ENCODE measurements around the gene BDH2. TPM values are rescaled to one million over a fixed set of nuclear protein-coding genes. Genes with fewer than 3 reads are reported as not detected.

Gene BDH2
- total and polyA plus RNA-seq, 5 donors from 2014 or later: 14.7 to 44.6 (median 35.3) TPM

DNA sequence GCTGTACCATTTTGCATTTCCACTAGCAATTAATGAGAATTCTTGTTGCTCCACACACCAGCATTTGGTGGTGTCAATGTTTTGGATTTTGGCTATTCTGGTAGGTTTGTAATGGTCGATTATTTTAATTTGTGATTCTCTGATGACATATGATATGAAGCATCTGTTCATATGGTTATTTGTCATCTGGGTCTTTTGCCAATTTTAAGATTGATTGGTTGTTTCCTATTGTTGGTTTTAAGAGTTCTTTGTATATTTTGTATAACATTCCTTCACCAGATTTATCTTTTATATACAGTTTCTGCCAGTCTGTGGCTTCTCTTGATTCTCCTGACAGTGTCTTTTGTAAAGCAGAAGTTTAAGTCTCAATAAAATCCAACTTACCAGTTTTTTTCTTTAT is 18.5 kb upstream of the BDH2 start:
- H3K27ac Mint-ChIP-seq: no peak overlapping the region
- ATAC-seq (ENCODE audit: low read depth in 2 of 2) (no peak), DNase-seq (no peak)
- Histone ChIP-seq H3K27ac (ENCODE audit: insufficient read depth, low read length, poor library complexity, severe bottlenecking) (no peak overlapping the region), H3K27me3 (ENCODE audit: control insufficient read depth, insufficient read depth, low read length) (no peaks in the 10 kb centered on the region), H3K4me3 (ENCODE audit: low read depth, low read length) (no peak overlapping the region), H3K36me3 (ENCODE audit: control insufficient read depth, insufficient read depth, low read length) (no peaks in the 10 kb centered on the region), H3K9me3 (ENCODE audit: control insufficient read depth in 2 of 2, low read length in 2 of 2) (no peaks in the 10 kb centered on the region), H3K4me1 (ENCODE audit: control insufficient read depth, insufficient read depth, low read length, poor library complexity, severe bottlenecking) (no peaks in the 10 kb centered on the region)
- H3K36me3 Mint-ChIP-seq: no peaks in the 10 kb centered on the region
- H3K27me3 Mint-ChIP-seq: no peaks in the 10 kb centered on the region
- peaks cover 0 to 5% (median 0%) of the 10 kb centered on the region in 4 donors for H3K4me1 Mint-ChIP-seq
- H3K9me3 Mint-ChIP-seq: peaks cover 0 to 1% (median 0%) of the 10 kb centered on the region in 7 donors
- H3K4me3 Mint-ChIP-seq: no peak overlapping the region

DNA sequence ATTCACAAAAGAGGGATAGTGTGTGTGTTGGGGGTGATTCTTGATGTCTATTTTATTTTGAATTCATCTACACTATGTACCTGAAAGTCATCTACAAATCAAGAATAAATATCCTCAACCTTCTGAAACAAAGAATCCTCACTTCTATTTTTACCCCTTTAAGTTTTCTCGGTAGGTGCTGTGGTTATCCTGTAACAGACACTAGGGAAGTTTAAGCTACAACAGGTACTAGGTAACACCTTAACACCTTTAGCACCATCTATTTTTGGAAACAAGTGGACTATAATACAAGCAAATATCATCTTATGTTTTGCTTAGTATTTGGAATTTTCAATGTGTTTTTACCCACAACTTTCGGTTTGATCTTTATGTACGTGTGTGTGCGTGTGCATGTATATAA is 12.0 kb upstream of the BDH2 start:
- Histone ChIP-seq H3K4me1 (ENCODE audit: control insufficient read depth, insufficient read depth, low read length, poor library complexity, severe bottlenecking) (no peaks in the 10 kb centered on the region), H3K27me3 (ENCODE audit: control insufficient read depth, insufficient read depth, low read length) (no peaks in the 10 kb centered on the region), H3K27ac (ENCODE audit: insufficient read depth, low read length, poor library complexity, severe bottlenecking) (no peak overlapping the region), H3K36me3 (ENCODE audit: control insufficient read depth, insufficient read depth, low read length) (peaks cover 1% of the 10 kb centered on the region), H3K4me3 (ENCODE audit: low read depth, low read length) (no peak overlapping the region), H3K9me3 (ENCODE audit: control insufficient read depth in 2 of 2, low read length in 2 of 2) (no peaks in the 10 kb centered on the region)
- Mint-ChIP-seq H3K4me1 (no peaks in the 10 kb centered on the region), H3K9me3 (no peaks in the 10 kb centered on the region), H3K36me3 (no peaks in the 10 kb centered on the region), H3K27me3 (no peaks in the 10 kb centered on the region), H3K4me3 (no peak overlapping the region), H3K27ac (no peak overlapping the region)
- DNase-seq: no peak
- no peak for ATAC-seq (ENCODE audit: low read depth in 2 of 2)

DNA sequence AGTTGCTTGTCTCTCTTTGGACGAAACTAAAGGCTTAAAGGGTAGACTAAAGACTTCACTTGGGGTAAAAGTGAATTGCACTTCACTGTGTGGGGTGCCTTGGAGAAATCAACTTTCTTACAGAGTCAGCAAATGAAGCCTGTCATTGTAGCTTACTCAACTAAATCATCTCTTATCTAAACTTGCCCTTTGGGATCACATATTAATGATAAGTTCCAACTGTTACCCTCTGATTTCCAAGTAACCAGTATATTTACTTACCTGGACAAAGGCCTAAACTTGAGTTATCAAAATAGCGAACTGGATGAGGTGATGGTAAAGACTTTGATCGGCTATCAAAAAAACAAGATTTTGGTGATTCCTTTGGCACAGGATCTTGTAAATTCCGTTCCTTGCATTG is 8.9 kb upstream of the BDH2 start:
- H3K9me3 ChIP-seq (ENCODE audit: control insufficient read depth in 2 of 2, low read length in 2 of 2): no peaks in the 10 kb centered on the region
- Mint-ChIP-seq H3K27me3 (no peaks in the 10 kb centered on the region), H3K4me3 (no peak overlapping the region), H3K4me1 (peaks cover 3 to 9% (median 4%) of the 10 kb centered on the region in 4 donors), H3K27ac (no peak overlapping the region), H3K9me3 (no peaks in the 10 kb centered on the region), H3K36me3 (no peaks in the 10 kb centered on the region)
- no peak overlapping the region for H3K4me3 ChIP-seq (ENCODE audit: low read depth, low read length)
- H3K36me3 ChIP-seq (ENCODE audit: control insufficient read depth, insufficient read depth, low read length): peaks cover 1% of the 10 kb centered on the region
- no peak for ATAC-seq (ENCODE audit: low read depth in 2 of 2)
- H3K27ac ChIP-seq (ENCODE audit: insufficient read depth, low read length, poor library complexity, severe bottlenecking): no peak overlapping the region
- H3K27me3 ChIP-seq (ENCODE audit: control insufficient read depth, insufficient read depth, low read length): no peaks in the 10 kb centered on the region
- no peak for DNase-seq
- H3K4me1 ChIP-seq (ENCODE audit: control insufficient read depth, insufficient read depth, low read length, poor library complexity, severe bottlenecking): no peaks in the 10 kb centered on the region

DNA sequence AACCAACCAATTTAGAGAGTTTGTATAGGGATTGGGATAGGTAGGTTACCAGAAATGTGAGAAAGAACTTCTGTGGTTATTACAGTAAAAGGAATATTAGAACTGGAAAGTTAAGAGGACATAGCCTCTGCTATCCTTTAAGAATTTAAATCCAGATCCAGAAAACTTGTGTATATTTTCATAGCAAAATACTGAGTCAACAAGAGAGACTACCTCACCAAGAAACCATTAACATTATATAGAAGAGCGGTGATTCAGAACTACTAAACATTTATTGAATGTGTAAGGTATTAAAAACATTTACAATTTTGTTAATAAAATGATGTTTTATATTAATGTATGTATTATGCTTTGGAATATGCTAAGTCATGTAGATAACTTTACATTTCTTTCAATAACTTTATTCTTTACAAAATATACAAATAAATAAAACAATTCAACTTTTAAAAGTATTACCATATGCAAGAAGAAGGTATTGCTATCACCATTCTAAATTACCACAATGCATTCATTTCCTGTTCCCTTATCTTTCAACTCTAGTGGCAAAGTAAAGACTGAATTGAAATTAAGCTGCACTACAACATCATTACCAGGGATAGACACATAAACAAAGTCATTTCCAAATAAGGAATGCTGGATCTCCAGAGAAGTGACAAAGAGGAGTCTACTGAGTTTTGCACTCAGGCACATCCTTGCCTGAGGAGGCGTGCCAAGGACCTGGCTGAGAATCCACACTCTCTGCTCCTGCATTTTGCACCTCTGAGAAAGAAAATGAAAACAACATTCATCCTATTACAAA is 6.1 kb upstream of the BDH2 start:
- ATAC-seq (ENCODE audit: low read depth in 2 of 2) (no peak), DNase-seq (no peak)
- Histone ChIP-seq H3K27ac (ENCODE audit: insufficient read depth, low read length, poor library complexity, severe bottlenecking) (no peak overlapping the region), H3K27me3 (ENCODE audit: control insufficient read depth, insufficient read depth, low read length) (no peaks in the 10 kb centered on the region), H3K4me3 (ENCODE audit: low read depth, low read length) (no peak overlapping the region), H3K9me3 (ENCODE audit: control insufficient read depth in 2 of 2, low read length in 2 of 2) (no peaks in the 10 kb centered on the region), H3K4me1 (ENCODE audit: control insufficient read depth, insufficient read depth, low read length, poor library complexity, severe bottlenecking) (no peaks in the 10 kb centered on the region), H3K36me3 (ENCODE audit: control insufficient read depth, insufficient read depth, low read length) (peaks cover under 1% of the 10 kb centered on the region)
- H3K9me3 Mint-ChIP-seq: no peaks in the 10 kb centered on the region
- no peaks in the 10 kb centered on the region for H3K27me3 Mint-ChIP-seq
- H3K27ac Mint-ChIP-seq: no peak overlapping the region
- no peaks in the 10 kb centered on the region for H3K36me3 Mint-ChIP-seq
- peaks cover 3 to 9% (median 4%) of the 10 kb centered on the region in 4 donors for H3K4me1 Mint-ChIP-seq
- no peak overlapping the region for H3K4me3 Mint-ChIP-seq

DNA sequence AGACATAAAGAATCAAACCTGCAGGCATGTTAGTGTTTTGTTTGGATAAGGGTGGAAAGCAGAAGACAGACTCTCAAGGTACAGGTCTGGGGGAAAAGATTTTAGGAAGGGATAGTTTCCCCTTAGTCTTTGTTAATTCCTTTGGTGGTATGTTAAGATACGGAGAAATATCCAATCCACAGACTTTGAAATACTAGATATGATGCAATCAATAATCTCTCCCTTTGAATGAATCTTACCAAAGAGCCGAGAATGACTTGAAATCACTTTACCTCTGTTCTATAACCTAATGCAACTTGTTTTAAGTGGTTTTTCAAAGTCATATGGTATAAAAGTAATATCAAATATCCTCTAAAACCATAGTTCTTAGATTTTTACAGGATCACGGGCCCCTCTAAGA is 5.3 kb upstream of the BDH2 start:
- no peak for DNase-seq
- peak overlapping the region in 1 of 3 donors; percentile 27 for H3K27ac Mint-ChIP-seq
- no peaks in the 10 kb centered on the region for H3K27me3 ChIP-seq (ENCODE audit: control insufficient read depth, insufficient read depth, low read length)
- no peak overlapping the region for H3K4me3 Mint-ChIP-seq
- H3K9me3 Mint-ChIP-seq: no peaks in the 10 kb centered on the region
- H3K4me3 ChIP-seq (ENCODE audit: low read depth, low read length): no peak overlapping the region
- H3K36me3 ChIP-seq (ENCODE audit: control insufficient read depth, insufficient read depth, low read length): no peaks in the 10 kb centered on the region
- no peaks in the 10 kb centered on the region for H3K27me3 Mint-ChIP-seq
- no peak overlapping the region for H3K27ac ChIP-seq (ENCODE audit: insufficient read depth, low read length, poor library complexity, severe bottlenecking)
- ATAC-seq (ENCODE audit: low read depth in 2 of 2): no peak
- no peaks in the 10 kb centered on the region for H3K9me3 ChIP-seq (ENCODE audit: control insufficient read depth in 2 of 2, low read length in 2 of 2)
- peaks cover 4 to 11% (median 4%) of the 10 kb centered on the region in 4 donors for H3K4me1 Mint-ChIP-seq
- no peaks in the 10 kb centered on the region for H3K4me1 ChIP-seq (ENCODE audit: control insufficient read depth, insufficient read depth, low read length, poor library complexity, severe bottlenecking)
- H3K36me3 Mint-ChIP-seq: no peaks in the 10 kb centered on the region

DNA sequence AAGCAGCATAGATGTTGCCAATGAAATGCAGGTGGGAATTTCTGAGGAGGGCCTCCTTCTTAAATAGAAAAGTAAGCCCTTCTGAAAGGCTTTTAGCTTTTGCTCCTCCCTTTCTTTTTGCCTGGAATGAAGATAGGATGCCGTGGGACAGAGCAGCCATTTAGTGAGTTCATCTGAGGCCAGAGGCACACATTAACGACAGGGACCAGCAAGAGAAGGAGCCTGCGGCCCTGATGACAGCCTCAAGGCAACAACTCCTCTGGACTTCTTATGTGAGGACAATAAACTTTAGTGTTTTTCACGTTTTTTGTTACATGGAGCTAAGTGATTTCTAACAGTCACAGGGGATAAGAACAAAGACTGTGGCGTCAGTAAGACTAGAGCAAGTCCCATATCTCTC is 1.1 kb upstream of the BDH2 start:
- H3K27ac ChIP-seq (ENCODE audit: insufficient read depth, low read length, poor library complexity, severe bottlenecking): no peak overlapping the region
- H3K27ac Mint-ChIP-seq: no peak overlapping the region
- ATAC-seq (ENCODE audit: low read depth in 2 of 2) (no peak), DNase-seq (no peak)
- H3K9me3 Mint-ChIP-seq: no peaks in the 10 kb centered on the region
- H3K9me3 ChIP-seq (ENCODE audit: control insufficient read depth in 2 of 2, low read length in 2 of 2): no peaks in the 10 kb centered on the region
- H3K4me1 ChIP-seq (ENCODE audit: control insufficient read depth, insufficient read depth, low read length, poor library complexity, severe bottlenecking): peaks cover 15% of the 10 kb centered on the region
- H3K36me3 ChIP-seq (ENCODE audit: control insufficient read depth, insufficient read depth, low read length): no peaks in the 10 kb centered on the region
- no peaks in the 10 kb centered on the region for H3K27me3 ChIP-seq (ENCODE audit: control insufficient read depth, insufficient read depth, low read length)
- H3K27me3 Mint-ChIP-seq: no peaks in the 10 kb centered on the region
- peaks cover 5 to 35% (median 27%) of the 10 kb centered on the region in 4 donors for H3K4me1 Mint-ChIP-seq
- H3K4me3 Mint-ChIP-seq: peak overlapping the region in 1 of 4 donors; percentile 34
- no peaks in the 10 kb centered on the region for H3K36me3 Mint-ChIP-seq
- H3K4me3 ChIP-seq (ENCODE audit: low read depth, low read length): no peak overlapping the region

DNA sequence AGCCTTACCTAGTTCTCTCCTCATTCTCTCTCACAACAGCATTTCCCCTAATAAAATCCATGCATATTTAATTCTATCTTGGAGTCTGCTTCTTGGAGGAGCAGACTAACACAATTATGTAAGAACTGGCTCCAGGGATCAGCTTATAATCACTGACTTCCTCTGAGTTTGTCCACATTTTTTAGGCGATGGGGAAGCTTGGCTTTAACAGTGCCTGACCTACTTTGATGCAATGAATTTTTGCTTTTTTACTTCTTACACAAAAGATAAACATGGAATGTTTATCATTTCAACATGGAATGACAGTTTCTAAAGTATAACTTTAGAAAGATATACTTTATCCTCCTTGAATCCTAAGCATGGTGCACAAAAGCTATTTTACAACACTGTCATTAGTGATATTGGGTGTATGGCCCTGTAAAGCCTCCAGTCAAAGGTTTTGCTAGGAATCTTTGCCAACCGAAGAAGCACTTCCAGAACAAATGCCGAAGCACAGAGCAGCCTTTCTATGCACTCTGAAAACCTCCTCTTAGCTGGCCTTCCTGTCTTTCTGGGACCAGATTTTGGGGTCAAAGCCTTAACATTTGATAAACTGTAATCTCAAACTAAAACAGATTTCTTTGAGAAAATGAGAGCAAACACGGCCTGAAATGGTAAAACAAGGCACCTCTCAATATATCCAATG is 736 bp downstream of the BDH2 start:
- DNase-seq (no peak), ATAC-seq (ENCODE audit: low read depth in 2 of 2) (no peak)
- Histone ChIP-seq H3K36me3 (ENCODE audit: control insufficient read depth, insufficient read depth, low read length) (no peaks in the 10 kb centered on the region), H3K4me3 (ENCODE audit: low read depth, low read length) (peak overlapping the region; percentile 96), H3K4me1 (ENCODE audit: control insufficient read depth, insufficient read depth, low read length, poor library complexity, severe bottlenecking) (peaks cover 15% of the 10 kb centered on the region), H3K27me3 (ENCODE audit: control insufficient read depth, insufficient read depth, low read length) (no peaks in the 10 kb centered on the region), H3K27ac (ENCODE audit: insufficient read depth, low read length, poor library complexity, severe bottlenecking) (peak overlapping the region; percentile 35), H3K9me3 (ENCODE audit: control insufficient read depth in 2 of 2, low read length in 2 of 2) (no peaks in the 10 kb centered on the region)
- H3K9me3 Mint-ChIP-seq: no peaks in the 10 kb centered on the region
- H3K36me3 Mint-ChIP-seq: no peaks in the 10 kb centered on the region
- H3K4me3 Mint-ChIP-seq: peak overlapping the region; percentile 79 to 99 (median 92)
- H3K4me1 Mint-ChIP-seq: peaks cover 5 to 35% (median 27%) of the 10 kb centered on the region in 4 donors
- H3K27me3 Mint-ChIP-seq: no peaks in the 10 kb centered on the region
- peak overlapping the region; percentile 79 to 93 (median 80) for H3K27ac Mint-ChIP-seq
